ENCODE measurements around the gene BUB1B.
A peak's percentile ranks its signal among the peaks of the same experiment; 100 is the strongest.

Gene BUB1B

GRCh38 chr15:40175160-40175559 lies 14.3 kb downstream of the BUB1B start:
- Histone ChIP-seq H3K4me3 (ENCODE audit: low read length) (no peak overlapping the region), H3K36me3 (ENCODE audit: insufficient read depth, low read length) (peaks cover 60% of the 10 kb centered on the region), H2AFZ (ENCODE audit: low read depth, low read length) (no peak overlapping the region), H3K9me3 (ENCODE audit: low read length) (no peaks in the 10 kb centered on the region), H3K27me3 (ENCODE audit: insufficient read depth, low read length) (no peaks in the 10 kb centered on the region), H3K4me1 (ENCODE audit: insufficient read depth, low read length) (peaks cover 9% of the 10 kb centered on the region)

- Histone ChIP-seq H2AFZ (ENCODE audit: low read depth, low read length) (no peak overlapping the region), H3K36me3 (ENCODE audit: insufficient read depth, low read length) (peaks cover 54% of the 10 kb centered on the region), H3K4me3 (ENCODE audit: low read length) (no peak overlapping the region), H3K9me3 (ENCODE audit: low read length) (no peaks in the 10 kb centered on the region), H3K27me3 (ENCODE audit: insufficient read depth, low read length) (no peaks in the 10 kb centered on the region), H3K4me1 (ENCODE audit: insufficient read depth, low read length) (peaks cover 9% of the 10 kb centered on the region)
Measured at GRCh38 chr15:40182358-40183029, 21.6 kb downstream of the BUB1B start.

- Histone ChIP-seq H3K9me3 (ENCODE audit: low read length) (no peaks in the 10 kb centered on the region), H3K4me3 (ENCODE audit: low read length) (no peak overlapping the region), H3K36me3 (ENCODE audit: insufficient read depth, low read length) (peaks cover 60% of the 10 kb centered on the region), H2AFZ (ENCODE audit: low read depth, low read length) (no peak overlapping the region), H3K4me1 (ENCODE audit: insufficient read depth, low read length) (peaks cover 2% of the 10 kb centered on the region), H3K27me3 (ENCODE audit: insufficient read depth, low read length) (no peaks in the 10 kb centered on the region)
Measured at GRCh38 chr15:40183636-40184463, 23.0 kb downstream of the BUB1B start.

GRCh38 chr15:40190591-40190990 lies 29.7 kb downstream of the BUB1B start:
- no peak overlapping the region for H3K4me3 ChIP-seq (ENCODE audit: low read length)
- no peaks in the 10 kb centered on the region for H3K27me3 ChIP-seq (ENCODE audit: insufficient read depth, low read length)
- no peak overlapping the region for H2AFZ ChIP-seq (ENCODE audit: low read depth, low read length)
- H3K36me3 ChIP-seq (ENCODE audit: insufficient read depth, low read length): peaks cover 69% of the 10 kb centered on the region
- H3K4me1 ChIP-seq (ENCODE audit: insufficient read depth, low read length): no peaks in the 10 kb centered on the region
- H3K9me3 ChIP-seq (ENCODE audit: low read length): no peaks in the 10 kb centered on the region

GRCh38 chr15:40192942-40193341 lies 32.1 kb downstream of the BUB1B start:
- H3K9me3 ChIP-seq (ENCODE audit: low read length): no peaks in the 10 kb centered on the region
- no peaks in the 10 kb centered on the region for H3K27me3 ChIP-seq (ENCODE audit: insufficient read depth, low read length)
- no peaks in the 10 kb centered on the region for H3K4me1 ChIP-seq (ENCODE audit: insufficient read depth, low read length)
- no peak overlapping the region for H3K4me3 ChIP-seq (ENCODE audit: low read length)
- H3K36me3 ChIP-seq (ENCODE audit: insufficient read depth, low read length): peaks cover 73% of the 10 kb centered on the region
- H2AFZ ChIP-seq (ENCODE audit: low read depth, low read length): no peak overlapping the region

GRCh38 chr15:40197434-40197833 lies 36.6 kb downstream of the BUB1B start:
- Histone ChIP-seq H2AFZ (ENCODE audit: low read depth, low read length) (no peak overlapping the region), H3K27me3 (ENCODE audit: insufficient read depth, low read length) (no peaks in the 10 kb centered on the region), H3K4me3 (ENCODE audit: low read length) (no peak overlapping the region), H3K36me3 (ENCODE audit: insufficient read depth, low read length) (peaks cover 73% of the 10 kb centered on the region), H3K4me1 (ENCODE audit: insufficient read depth, low read length) (no peaks in the 10 kb centered on the region), H3K9me3 (ENCODE audit: low read length) (no peaks in the 10 kb centered on the region)

GRCh38 chr15:40198355-40199085 lies 37.7 kb downstream of the BUB1B start:
- no peaks in the 10 kb centered on the region for H3K9me3 ChIP-seq (ENCODE audit: low read length)
- no peaks in the 10 kb centered on the region for H3K4me1 ChIP-seq (ENCODE audit: insufficient read depth, low read length)
- H2AFZ ChIP-seq (ENCODE audit: low read depth, low read length): no peak overlapping the region
- no peak overlapping the region for H3K4me3 ChIP-seq (ENCODE audit: low read length)
- peaks cover 75% of the 10 kb centered on the region for H3K36me3 ChIP-seq (ENCODE audit: insufficient read depth, low read length)
- H3K27me3 ChIP-seq (ENCODE audit: insufficient read depth, low read length): no peaks in the 10 kb centered on the region

GRCh38 chr15:40204100-40204499 lies 43.2 kb downstream of the BUB1B start:
- H3K4me3 ChIP-seq (ENCODE audit: low read length): no peak overlapping the region
- H3K27me3 ChIP-seq (ENCODE audit: insufficient read depth, low read length): no peaks in the 10 kb centered on the region
- H2AFZ ChIP-seq (ENCODE audit: low read depth, low read length): no peak overlapping the region
- peaks cover 71% of the 10 kb centered on the region for H3K36me3 ChIP-seq (ENCODE audit: insufficient read depth, low read length)
- no peaks in the 10 kb centered on the region for H3K4me1 ChIP-seq (ENCODE audit: insufficient read depth, low read length)
- H3K9me3 ChIP-seq (ENCODE audit: low read length): no peaks in the 10 kb centered on the region

- Histone ChIP-seq H3K4me1 (ENCODE audit: insufficient read depth, low read length) (no peaks in the 10 kb centered on the region), H3K4me3 (ENCODE audit: low read length) (no peak overlapping the region), H3K27me3 (ENCODE audit: insufficient read depth, low read length) (no peaks in the 10 kb centered on the region), H3K9me3 (ENCODE audit: low read length) (no peaks in the 10 kb centered on the region), H2AFZ (ENCODE audit: low read depth, low read length) (peak overlapping the region; percentile 32), H3K36me3 (ENCODE audit: insufficient read depth, low read length) (peaks cover 73% of the 10 kb centered on the region)
Measured at GRCh38 chr15:40217166-40217824, 56.4 kb downstream of the BUB1B start.

- Histone ChIP-seq H2AFZ (ENCODE audit: low read depth, low read length) (no peak overlapping the region), H3K36me3 (ENCODE audit: insufficient read depth, low read length) (peaks cover 68% of the 10 kb centered on the region), H3K4me3 (ENCODE audit: low read length) (no peak overlapping the region), H3K9me3 (ENCODE audit: low read length) (no peaks in the 10 kb centered on the region), H3K4me1 (ENCODE audit: insufficient read depth, low read length) (no peaks in the 10 kb centered on the region), H3K27me3 (ENCODE audit: insufficient read depth, low read length) (no peaks in the 10 kb centered on the region)
Measured at GRCh38 chr15:40219801-40220200, 58.9 kb downstream of the BUB1B start.

- H3K4me3 ChIP-seq (ENCODE audit: low read length): no peak overlapping the region
- no peaks in the 10 kb centered on the region for H3K4me1 ChIP-seq (ENCODE audit: insufficient read depth, low read length)
- peaks cover 64% of the 10 kb centered on the region for H3K36me3 ChIP-seq (ENCODE audit: insufficient read depth, low read length)
- H3K9me3 ChIP-seq (ENCODE audit: low read length): no peaks in the 10 kb centered on the region
- no peak overlapping the region for H2AFZ ChIP-seq (ENCODE audit: low read depth, low read length)
- no peaks in the 10 kb centered on the region for H3K27me3 ChIP-seq (ENCODE audit: insufficient read depth, low read length)
Measured at GRCh38 chr15:40222131-40222530, 61.3 kb downstream of the BUB1B start.

GRCh38 chr15:40226736-40227135 lies 65.9 kb downstream of the BUB1B start:
- no peak overlapping the region for H3K4me3 ChIP-seq (ENCODE audit: low read length)
- H3K27me3 ChIP-seq (ENCODE audit: insufficient read depth, low read length): no peaks in the 10 kb centered on the region
- H2AFZ ChIP-seq (ENCODE audit: low read depth, low read length): no peak overlapping the region
- H3K4me1 ChIP-seq (ENCODE audit: insufficient read depth, low read length): no peaks in the 10 kb centered on the region
- H3K9me3 ChIP-seq (ENCODE audit: low read length): no peaks in the 10 kb centered on the region
- H3K36me3 ChIP-seq (ENCODE audit: insufficient read depth, low read length): peaks cover 37% of the 10 kb centered on the region

GRCh38 chr15:40229316-40229715 lies 68.4 kb downstream of the BUB1B start:
- no peak overlapping the region for H2AFZ ChIP-seq (ENCODE audit: low read depth, low read length)
- H3K4me3 ChIP-seq (ENCODE audit: low read length): no peak overlapping the region
- peaks cover 16% of the 10 kb centered on the region for H3K36me3 ChIP-seq (ENCODE audit: insufficient read depth, low read length)
- no peaks in the 10 kb centered on the region for H3K27me3 ChIP-seq (ENCODE audit: insufficient read depth, low read length)
- no peaks in the 10 kb centered on the region for H3K4me1 ChIP-seq (ENCODE audit: insufficient read depth, low read length)
- H3K9me3 ChIP-seq (ENCODE audit: low read length): no peaks in the 10 kb centered on the region

All from neuron (in vitro differentiated cells).